Duodenal mucosa (tissue), 2 donors: ENCODE measurements around the gene EXTL1.

ENCODE experiments used
- H3K27ac ChIP-seq: one replicate; pipeline ENCODE4 v1.7.0; 2013; ENCODE audit warnings: low read depth, low read length
- H3K27me3 ChIP-seq, 2 donors: one replicate each; pipeline ENCODE4 v1.7.0; 2013; ENCODE audit warnings: low read length in 2 of 2, control low read depth in 1 of 2; ENCODE audit not compliant: insufficient read depth in 2 of 2, control insufficient read depth in 1 of 2
- H3K36me3 ChIP-seq, 2 donors: one replicate each; pipeline ENCODE4 v1.7.0; 2013; ENCODE audit warnings: low read length in 2 of 2, control low read depth in 1 of 2; ENCODE audit not compliant: insufficient read depth in 2 of 2, control insufficient read depth in 1 of 2
- H3K4me1 ChIP-seq, 2 donors: one replicate each; pipeline ENCODE4 v1.7.0; 2013; ENCODE audit warnings: low read length in 2 of 2, control low read depth in 1 of 2; ENCODE audit not compliant: insufficient read depth in 2 of 2, control insufficient read depth in 1 of 2
- H3K4me3 ChIP-seq, 2 donors: one replicate each; pipeline ENCODE4 v1.7.0; 2013; ENCODE audit warnings: low read length in 2 of 2, low read depth in 1 of 2
- H3K9ac ChIP-seq, 2 donors: one replicate each; pipeline ENCODE4 v1.7.0; 2013; ENCODE audit warnings: low read length in 2 of 2, low read depth in 1 of 2
- H3K9me3 ChIP-seq, 2 donors: one replicate each; pipeline ENCODE4 v1.7.0; 2013; ENCODE audit warnings: low read length in 2 of 2, control low read depth in 1 of 2; ENCODE audit not compliant: control insufficient read depth in 1 of 2

Gene EXTL1

DNA sequence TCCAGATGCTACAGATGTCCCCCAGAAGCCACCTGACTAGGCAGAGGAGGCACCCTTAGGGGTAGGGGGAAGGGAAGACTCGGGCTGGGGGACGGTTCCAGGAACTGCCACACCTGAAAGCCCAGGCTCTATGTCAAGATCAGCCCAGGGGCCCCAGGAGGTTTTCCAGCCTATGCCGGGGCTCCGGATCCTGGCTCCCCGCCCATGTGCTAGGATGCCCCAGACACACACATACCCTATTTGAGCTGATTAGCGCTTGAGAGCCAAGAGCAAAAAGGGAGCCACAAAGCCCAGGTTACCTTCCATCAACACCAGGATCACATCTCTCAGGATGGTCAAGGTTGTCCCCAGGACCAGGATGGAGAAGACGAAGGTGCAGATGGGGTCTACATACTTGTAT lies 19.8 kb downstream of the EXTL1 start:
- no peaks in the 10 kb centered on the region for H3K9me3 ChIP-seq
- peaks cover 0 to 18% of the 10 kb centered on the region in 2 donors for H3K27me3 ChIP-seq
- no peaks in the 10 kb centered on the region for H3K36me3 ChIP-seq
- H3K4me3 ChIP-seq = no peak overlapping the region
- H3K4me1 ChIP-seq = peaks cover under 1% of the 10 kb centered on the region in 2 donors
- H3K27ac ChIP-seq = no peak overlapping the region
- no peak overlapping the region for H3K9ac ChIP-seq

DNA sequence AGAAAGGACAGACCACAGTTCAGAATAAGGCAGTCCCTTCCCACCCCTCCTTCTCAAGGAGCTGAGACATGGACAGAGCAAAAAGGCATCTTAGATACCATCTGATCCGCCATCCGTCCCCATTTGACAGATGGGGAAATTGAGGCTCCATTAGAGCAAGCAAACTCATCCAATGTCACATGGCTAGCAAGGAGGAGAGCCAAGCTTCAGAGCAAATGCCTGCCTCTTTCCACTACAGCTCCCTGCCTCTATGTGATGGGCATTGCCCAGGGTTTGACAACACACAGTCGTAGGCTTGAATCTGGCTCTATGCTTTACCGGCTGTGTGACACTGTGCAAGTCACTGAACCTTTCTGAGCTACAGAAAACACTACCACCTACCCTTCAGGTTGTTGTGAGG lies 20.4 kb downstream of the EXTL1 start:
- H3K27ac ChIP-seq = no peak overlapping the region
- H3K27me3 ChIP-seq = peaks cover 4 to 24% of the 10 kb centered on the region in 2 donors
- peaks cover 0 to 4% of the 10 kb centered on the region in 2 donors for H3K4me1 ChIP-seq
- no peak overlapping the region for H3K4me3 ChIP-seq
- H3K9me3 ChIP-seq = no peaks in the 10 kb centered on the region
- no peak overlapping the region for H3K9ac ChIP-seq
- no peaks in the 10 kb centered on the region for H3K36me3 ChIP-seq

DNA sequence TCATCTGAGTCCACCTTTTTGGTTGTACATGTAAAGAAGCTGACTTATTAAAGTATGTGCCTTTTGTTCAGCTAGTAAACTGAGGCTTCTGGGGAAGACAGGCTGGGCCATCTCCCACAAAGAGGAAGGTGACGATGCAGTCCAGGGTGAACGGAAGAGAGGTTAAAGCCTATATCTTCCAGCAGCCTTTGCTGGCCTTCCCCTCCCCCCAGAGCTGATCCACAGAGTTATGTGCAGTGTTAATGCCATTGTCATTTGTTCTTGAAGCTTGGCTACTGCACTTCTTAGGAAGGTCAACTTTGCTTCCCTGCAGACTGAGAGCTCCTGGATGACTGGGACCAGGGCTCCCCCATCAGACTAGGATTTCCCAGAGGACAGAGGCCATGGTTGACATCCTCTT lies 22.2 kb downstream of the EXTL1 start:
- Histone ChIP-seq H3K4me3 (no peak overlapping the region), H3K27ac (no peak overlapping the region), H3K9ac (no peak overlapping the region), H3K36me3 (no peaks in the 10 kb centered on the region), H3K9me3 (no peaks in the 10 kb centered on the region), H3K27me3 (peaks cover 4 to 27% of the 10 kb centered on the region in 2 donors), H3K4me1 (peaks cover 0 to 4% of the 10 kb centered on the region in 2 donors)

DNA sequence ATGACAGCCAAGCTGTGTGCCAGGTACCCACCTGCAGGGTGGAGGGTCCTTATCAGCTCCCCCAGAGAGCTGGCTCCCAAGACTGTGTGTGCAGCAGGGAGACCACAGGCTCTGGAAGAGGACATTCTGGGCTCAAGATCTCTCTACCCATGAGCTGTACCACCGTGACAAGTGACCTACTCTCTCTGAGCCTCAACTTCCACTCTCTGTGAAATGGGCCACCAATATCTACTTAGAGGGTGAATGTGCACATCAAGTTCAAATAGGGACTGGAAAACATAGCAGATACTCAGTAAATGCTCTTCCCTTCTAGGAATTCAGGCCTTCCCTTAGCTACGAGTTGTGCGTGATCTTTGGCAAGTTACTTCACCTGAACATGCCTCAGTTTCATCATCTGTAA lies 22.8 kb downstream of the EXTL1 start:
- H3K9ac ChIP-seq = no peak overlapping the region
- no peaks in the 10 kb centered on the region for H3K9me3 ChIP-seq
- peaks cover 4 to 27% of the 10 kb centered on the region in 2 donors for H3K27me3 ChIP-seq
- peaks cover 2 to 6% of the 10 kb centered on the region in 2 donors for H3K4me1 ChIP-seq
- no peak overlapping the region for H3K4me3 ChIP-seq
- H3K27ac ChIP-seq = no peak overlapping the region
- no peaks in the 10 kb centered on the region for H3K36me3 ChIP-seq

DNA sequence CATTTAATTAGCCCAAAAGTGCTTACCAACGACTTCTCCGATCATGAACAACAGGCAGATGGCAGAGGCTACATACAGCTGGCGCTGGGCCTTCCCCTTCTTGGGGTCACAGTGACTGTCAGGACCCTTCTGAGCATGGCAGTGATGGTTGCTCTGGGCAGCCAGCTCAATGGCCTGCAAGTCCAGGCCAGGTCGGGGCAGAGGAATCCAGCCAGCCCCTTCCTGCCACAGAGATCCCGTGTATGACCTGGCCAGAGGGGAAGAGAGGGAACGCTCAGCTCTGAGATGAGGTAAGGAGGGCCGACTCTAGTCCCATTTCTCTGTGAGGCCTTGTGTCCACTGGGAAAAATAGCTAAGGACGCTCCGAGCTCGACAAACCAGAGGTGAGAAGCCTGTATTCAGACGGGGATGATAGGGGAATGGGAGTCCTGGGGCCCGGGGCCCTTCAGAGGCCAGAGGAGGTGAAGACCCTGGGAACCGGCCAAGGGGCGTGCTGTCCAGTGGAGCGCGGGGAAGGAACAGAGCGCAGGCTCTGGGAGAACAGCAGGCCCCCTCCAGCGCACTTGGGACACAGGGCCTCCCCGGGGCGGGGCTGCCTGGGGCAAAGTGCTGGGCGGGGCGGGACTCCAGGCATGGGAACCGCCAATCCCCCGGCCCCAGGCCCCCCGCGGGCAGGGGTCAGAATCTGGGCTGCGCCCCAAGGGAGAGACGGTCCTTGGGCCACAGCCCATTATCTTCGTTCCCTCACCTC lies 23.6 kb downstream of the EXTL1 start:
- H3K27ac ChIP-seq = no peak overlapping the region
- peak overlapping the region; percentile 32 to 58 for H3K4me3 ChIP-seq
- no peak overlapping the region for H3K9ac ChIP-seq
- peaks cover 4 to 27% of the 10 kb centered on the region in 2 donors for H3K27me3 ChIP-seq
- H3K36me3 ChIP-seq = no peaks in the 10 kb centered on the region
- H3K9me3 ChIP-seq = no peaks in the 10 kb centered on the region
- H3K4me1 ChIP-seq = peaks cover 8% of the 10 kb centered on the region in 2 donors

DNA sequence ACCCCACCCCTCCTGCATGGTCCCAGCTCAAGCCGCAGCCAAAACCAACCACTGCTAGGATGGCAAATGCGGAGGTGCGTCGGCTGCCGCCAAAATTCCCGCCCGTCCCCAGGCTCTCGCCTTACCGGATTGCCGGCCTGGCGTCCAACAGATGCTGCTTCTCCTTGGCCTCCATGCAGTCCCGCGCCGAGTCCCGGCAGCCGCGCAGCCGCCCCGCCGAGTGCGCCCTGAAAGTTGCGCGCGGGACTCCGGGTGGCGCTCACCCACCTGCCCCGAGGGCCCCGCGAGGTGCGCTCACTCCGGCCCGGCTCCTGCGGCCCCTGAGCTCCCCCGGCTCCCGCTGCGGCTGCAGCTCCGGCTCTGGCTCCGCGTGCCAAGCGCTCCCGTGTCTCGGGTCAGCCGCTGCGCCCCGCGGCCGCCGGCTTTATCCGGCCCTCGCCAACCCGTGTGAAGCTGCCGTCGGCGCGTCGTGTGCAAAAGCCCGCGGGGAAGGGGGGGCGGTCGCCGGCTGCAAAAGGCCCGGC lies 24.2 kb downstream of the EXTL1 start, which contains the start of gene SLC30A2:
TSS of gene SLC30A2 (minus strand) at position 397 of the 524 bp plus-strand sequence. CDS start at position 175, 222 bp downstream.
- no peaks in the 10 kb centered on the region for H3K36me3 ChIP-seq
- no peaks in the 10 kb centered on the region for H3K9me3 ChIP-seq
- peaks cover 8 to 9% of the 10 kb centered on the region in 2 donors for H3K4me1 ChIP-seq
- peak within 1 kb of the TSS; percentile 32 to 58 for H3K4me3 ChIP-seq
- H3K9ac ChIP-seq = peak within 1 kb of the TSS in 1 of 2 donors; percentile 14
- peaks cover 4 to 27% of the 10 kb centered on the region in 2 donors for H3K27me3 ChIP-seq
- no peak within 1 kb of the TSS for H3K27ac ChIP-seq

DNA sequence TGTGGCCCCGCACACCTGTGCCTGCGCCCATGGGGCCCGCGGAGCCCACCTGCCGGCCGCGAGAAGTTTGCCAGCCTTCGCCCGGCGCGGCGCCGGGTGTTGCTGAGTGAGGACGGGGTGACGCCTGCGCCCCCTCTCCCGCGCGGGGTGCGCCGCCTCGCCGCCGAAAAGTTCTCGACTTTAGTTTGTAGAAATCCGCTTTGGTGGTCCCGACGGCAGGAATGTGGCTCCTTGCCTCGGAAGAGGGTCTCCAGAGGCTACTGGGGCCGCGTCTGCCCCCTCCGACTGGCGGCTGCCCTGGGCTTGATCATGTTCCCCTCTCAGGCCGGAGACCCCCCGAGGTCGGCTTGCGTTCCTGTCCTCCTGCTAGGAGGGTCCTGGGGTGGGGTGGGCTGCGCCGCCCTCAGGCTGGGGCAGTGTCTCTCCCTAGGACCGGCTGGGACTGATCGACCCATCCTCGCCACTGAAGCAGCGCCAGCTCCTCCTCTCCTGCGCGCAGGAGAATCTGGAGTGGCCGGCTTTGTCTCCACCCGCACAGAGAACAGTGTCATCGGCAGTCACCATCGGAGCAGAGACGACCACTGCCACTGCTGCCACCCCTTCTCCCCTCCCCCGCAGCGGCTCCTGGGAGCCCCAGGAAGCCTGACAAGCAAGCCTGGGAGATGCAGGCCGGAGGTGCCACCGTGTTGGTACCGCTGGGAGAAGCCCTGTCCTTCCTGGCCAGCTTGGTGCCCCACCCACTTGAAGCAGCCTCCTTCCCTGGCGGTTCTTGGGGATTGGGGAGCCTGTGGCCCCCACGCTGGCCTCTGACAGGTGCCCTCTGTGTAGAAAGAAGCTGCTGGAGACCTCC lies 24.9 kb downstream of the EXTL1 start:
- H3K27ac ChIP-seq = no peak overlapping the region

DNA sequence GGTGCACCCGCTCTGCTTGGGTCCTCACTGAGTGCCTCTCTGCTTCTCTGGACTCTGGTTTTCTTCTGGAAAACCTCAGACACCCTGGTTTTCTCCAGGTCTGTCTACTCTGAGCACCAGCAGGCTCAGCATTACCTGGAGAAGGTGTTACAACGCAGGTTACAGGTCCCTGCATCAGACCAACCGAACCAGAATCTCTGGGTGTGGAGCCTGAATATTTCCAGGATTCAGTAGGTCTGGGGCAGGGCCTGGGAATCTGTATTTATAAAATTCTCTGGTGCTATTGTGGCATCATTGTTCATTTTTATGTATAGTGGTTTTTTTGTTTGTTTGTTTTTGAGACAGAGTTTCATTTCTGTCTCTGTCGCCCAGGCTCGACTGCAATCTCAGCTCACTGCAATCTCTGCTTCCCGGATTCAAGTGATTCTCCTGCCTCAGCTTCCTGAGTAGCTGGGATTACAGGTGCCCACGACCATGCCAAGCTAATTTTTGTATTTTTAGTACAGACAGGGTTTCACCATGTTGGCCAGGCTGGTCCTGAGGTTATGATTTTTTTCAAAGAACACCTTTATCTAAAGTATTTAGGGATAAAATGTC lies 25.8 kb downstream of the EXTL1 start:
- no peak overlapping the region for H3K4me3 ChIP-seq
- H3K9ac ChIP-seq = no peak overlapping the region
- no peaks in the 10 kb centered on the region for H3K9me3 ChIP-seq
- H3K27me3 ChIP-seq = peaks cover 4 to 27% of the 10 kb centered on the region in 2 donors
- H3K27ac ChIP-seq = no peak overlapping the region
- H3K36me3 ChIP-seq = no peaks in the 10 kb centered on the region
- peaks cover 8 to 9% of the 10 kb centered on the region in 2 donors for H3K4me1 ChIP-seq

More for the DNA sequence above, 24.9 kb downstream of the EXTL1 start:
- Histone ChIP-seq H3K27me3 (peaks cover 4 to 27% of the 10 kb centered on the region in 2 donors), H3K4me3 (peak overlapping the region in 1 of 2 donors; percentile 36), H3K4me1 (peaks cover 8 to 9% of the 10 kb centered on the region in 2 donors), H3K9me3 (no peaks in the 10 kb centered on the region), H3K9ac (peak overlapping the region in 1 of 2 donors; percentile 14), H3K36me3 (no peaks in the 10 kb centered on the region)

DNA sequence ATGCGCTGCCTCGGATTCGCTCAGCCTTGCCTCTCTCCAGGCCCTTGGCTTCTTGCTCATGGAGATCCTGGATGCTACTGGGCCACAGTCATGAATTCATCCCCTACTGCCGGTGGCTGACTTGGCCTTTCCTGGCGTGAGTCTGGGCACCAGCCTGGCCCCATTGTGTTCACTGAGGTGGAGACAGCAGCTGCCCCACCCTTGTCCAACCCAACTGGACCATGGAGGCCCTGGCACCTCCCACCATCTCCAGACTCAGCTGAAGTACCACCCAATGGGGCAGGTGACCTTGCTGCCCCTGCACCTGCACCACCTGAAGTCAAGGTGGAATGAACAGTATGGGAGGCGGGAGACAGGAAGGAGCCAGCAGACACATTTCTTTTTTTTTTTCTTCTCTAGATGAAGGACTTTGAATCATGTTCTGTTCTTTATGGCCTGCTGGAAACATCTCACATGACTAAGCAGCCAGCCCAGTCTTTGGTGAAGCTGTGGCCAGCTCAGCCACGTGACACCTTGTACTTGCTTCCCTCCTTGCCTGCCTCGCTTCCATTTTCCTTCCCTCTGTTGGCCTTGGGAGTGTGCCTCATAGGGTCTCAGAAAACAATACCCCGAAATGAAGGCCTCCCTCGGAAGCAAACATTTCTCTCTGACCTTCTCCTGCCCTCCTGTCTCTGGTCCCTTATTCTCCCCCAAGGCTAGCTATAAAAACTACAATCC lies 28.1 kb downstream of the EXTL1 start:
- H3K4me1 ChIP-seq = peaks cover 8 to 14% of the 10 kb centered on the region in 2 donors
- no peaks in the 10 kb centered on the region for H3K36me3 ChIP-seq
- H3K27ac ChIP-seq = no peak overlapping the region
- peaks cover 10 to 19% of the 10 kb centered on the region in 2 donors for H3K27me3 ChIP-seq
- H3K4me3 ChIP-seq = no peak overlapping the region
- no peak overlapping the region for H3K9ac ChIP-seq
- no peaks in the 10 kb centered on the region for H3K9me3 ChIP-seq
